ENCODE data around the gene MVP. TPM values are rescaled to one million over a fixed set of nuclear protein-coding genes. Genes with fewer than 3 reads are reported as not detected.
"Not testable (repeated sequence)": the region's sequence is repeated elsewhere in the genome, so short reads cannot be mapped to it uniquely, and the experiment has no call there.

MVP gene
- total and polyA plus RNA-seq, 2 experiments from 2014 or later: 121 to 146 TPM

DNA sequence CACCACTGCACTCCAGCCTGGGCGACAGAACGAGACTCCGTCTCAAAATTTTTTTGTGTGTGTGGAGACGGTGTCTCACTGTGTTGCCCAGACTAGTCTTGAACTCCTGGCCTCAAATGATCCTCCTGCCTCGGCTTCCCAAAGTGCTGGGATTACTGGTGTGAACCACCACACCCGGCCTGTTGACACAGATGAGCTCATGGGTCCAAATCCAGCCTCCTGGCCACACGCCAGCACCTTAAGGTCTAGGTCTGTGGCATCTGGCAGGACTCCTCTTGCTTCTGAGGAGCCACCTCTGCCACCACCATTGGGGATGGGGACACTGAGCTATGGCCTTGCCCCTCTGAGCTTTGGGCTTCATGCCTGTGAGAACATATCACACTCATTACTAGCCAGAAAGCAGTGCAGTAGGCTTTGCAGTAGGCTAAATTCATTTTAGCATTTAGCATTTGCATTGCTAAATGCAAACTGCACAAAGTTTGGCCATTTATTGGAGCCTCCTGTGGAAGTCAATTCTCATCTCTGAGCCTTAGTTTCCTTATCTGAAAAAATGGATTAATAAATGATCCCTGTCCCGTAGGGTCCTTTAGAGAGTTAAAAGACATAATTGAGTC, 48.2 kb downstream of the MVP start:
- H4K20me1 ChIP-seq (ENCODE audit: insufficient read depth, poor library complexity, severe bottlenecking): no peaks in the 10 kb centered on the region
- no peaks in the 10 kb centered on the region for H3K27me3 ChIP-seq
- no peak for DNase-seq (ENCODE audit: low spot score)
- no peak overlapping the region for H3K4me3 ChIP-seq
- H3K9me3 ChIP-seq (ENCODE audit: low read depth): no peaks in the 10 kb centered on the region
- no peaks in the 10 kb centered on the region for H3K9me2 ChIP-seq (replicated peaks; ENCODE audit: insufficient read depth)
- H3K79me2 ChIP-seq: no peaks in the 10 kb centered on the region
- H3K27ac ChIP-seq: no peak overlapping the region
- no peaks in the 10 kb centered on the region for H3K4me1 ChIP-seq (ENCODE audit: insufficient read depth)
- WGBS (ENCODE audit: low lambda C conversion rate, missing lambda C conversion rate): 79% methylated on average over 8 of the region's 8 CpGs
- no peak overlapping the region for H2AFZ ChIP-seq
- no peaks in the 10 kb centered on the region for H3K36me3 ChIP-seq (replicated peaks; ENCODE audit: insufficient read depth, low read depth)
- no peak for TF ChIP-seq EZH2phosphoT487 (IDR thresholded peaks at IDR 0.05; ENCODE audit: low read depth, severe bottlenecking, unreplicated experiment)
- no peak for TF ChIP-seq EZH2 (IDR thresholded peaks at IDR 0.05; ENCODE audit: borderline replicate concordance)
- TF ChIP-seq, protein P1, sequence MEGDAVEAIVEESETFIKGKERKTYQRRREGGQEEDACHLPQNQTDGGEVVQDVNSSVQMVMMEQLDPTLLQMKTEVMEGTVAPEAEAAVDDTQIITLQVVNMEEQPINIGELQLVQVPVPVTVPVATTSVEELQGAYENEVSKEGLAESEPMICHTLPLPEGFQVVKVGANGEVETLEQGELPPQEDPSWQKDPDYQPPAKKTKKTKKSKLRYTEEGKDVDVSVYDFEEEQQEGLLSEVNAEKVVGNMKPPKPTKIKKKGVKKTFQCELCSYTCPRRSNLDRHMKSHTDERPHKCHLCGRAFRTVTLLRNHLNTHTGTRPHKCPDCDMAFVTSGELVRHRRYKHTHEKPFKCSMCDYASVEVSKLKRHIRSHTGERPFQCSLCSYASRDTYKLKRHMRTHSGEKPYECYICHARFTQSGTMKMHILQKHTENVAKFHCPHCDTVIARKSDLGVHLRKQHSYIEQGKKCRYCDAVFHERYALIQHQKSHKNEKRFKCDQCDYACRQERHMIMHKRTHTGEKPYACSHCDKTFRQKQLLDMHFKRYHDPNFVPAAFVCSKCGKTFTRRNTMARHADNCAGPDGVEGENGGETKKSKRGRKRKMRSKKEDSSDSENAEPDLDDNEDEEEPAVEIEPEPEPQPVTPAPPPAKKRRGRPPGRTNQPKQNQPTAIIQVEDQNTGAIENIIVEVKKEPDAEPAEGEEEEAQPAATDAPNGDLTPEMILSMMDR (IDR thresholded peaks at IDR 0.05; ENCODE audit: poor library complexity): no peak
- no peak overlapping the region for H3K4me2 ChIP-seq

DNA sequence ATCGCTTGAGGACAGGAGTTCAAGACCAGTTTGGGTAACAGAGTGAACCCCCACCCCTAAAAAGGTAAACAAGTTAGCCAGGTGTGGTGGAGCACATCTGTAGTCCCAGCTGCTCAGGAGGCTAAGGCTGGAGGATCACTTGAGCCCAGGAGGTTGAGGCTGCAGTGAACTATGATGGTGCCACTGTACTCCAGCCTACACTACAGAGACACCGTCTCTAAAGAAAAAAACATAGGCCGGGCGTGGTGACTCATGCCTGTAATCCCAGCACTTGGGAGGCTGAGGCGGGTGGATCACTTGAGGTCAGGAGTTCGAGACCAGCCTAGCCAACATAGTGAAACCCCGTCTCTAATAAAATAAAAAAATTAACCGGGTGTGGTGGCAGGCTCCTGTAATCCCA, 48.8 kb downstream of the MVP start:
- not testable (repeated sequence) for H3K9me2 ChIP-seq (replicated peaks; ENCODE audit: insufficient read depth); H3K79me2 ChIP-seq; H3K4me1 ChIP-seq (ENCODE audit: insufficient read depth); H2AFZ ChIP-seq; H3K27ac ChIP-seq; H3K27me3 ChIP-seq; H4K20me1 ChIP-seq (ENCODE audit: insufficient read depth, poor library complexity, severe bottlenecking); H3K4me2 ChIP-seq; H3K9me3 ChIP-seq (ENCODE audit: low read depth); DNase-seq (ENCODE audit: low spot score); H3K4me3 ChIP-seq; H3K36me3 ChIP-seq (replicated peaks; ENCODE audit: insufficient read depth, low read depth)
- WGBS (ENCODE audit: low lambda C conversion rate, missing lambda C conversion rate): 91% methylated on average over 8 of the region's 8 CpGs

DNA sequence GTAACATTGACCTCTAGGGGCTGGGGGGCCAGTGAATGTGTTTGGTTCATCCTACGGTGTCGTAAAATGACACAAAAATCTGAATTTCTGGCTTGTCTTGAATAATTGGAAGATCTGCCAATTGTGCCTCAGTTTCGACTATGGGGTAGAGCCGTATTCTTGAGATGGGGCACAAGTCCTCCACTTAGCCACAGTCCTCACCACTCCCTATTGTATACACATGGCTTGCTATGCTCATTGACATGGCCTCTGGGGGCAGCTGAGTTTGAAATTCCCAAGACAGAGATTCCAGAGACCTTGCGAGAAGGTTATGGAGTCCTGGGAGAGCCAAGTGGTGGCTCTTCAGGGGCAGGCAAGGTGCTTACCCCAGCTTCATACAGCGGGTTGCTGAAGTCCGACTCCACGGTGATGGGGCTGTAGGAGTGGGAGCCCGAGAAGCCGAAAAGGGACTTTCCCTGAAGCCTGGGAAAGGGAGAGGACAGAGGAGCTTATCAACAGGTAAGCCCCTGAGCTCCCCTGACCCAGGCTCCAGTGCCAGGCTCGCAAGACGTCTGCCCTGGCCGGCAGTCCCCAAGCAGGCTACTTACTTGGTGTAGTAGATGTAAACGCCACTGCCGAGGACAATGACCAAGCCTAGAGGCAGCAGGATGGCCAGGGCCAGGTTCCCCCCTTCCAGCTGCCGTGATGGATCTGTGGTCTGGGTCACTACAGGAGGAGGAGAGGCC, 51.7 kb downstream of the MVP start:
- H3K27ac ChIP-seq: no peak overlapping the region
- no peak overlapping the region for H3K4me2 ChIP-seq
- H3K9me2 ChIP-seq (replicated peaks; ENCODE audit: insufficient read depth): no peaks in the 10 kb centered on the region
- no peaks in the 10 kb centered on the region for H3K9me3 ChIP-seq (ENCODE audit: low read depth)
- H3K27me3 ChIP-seq: peaks cover 9% of the 10 kb centered on the region
- no peak for DNase-seq (ENCODE audit: low spot score)
- no peak overlapping the region for H3K4me3 ChIP-seq
- no peaks in the 10 kb centered on the region for H3K36me3 ChIP-seq (replicated peaks; ENCODE audit: insufficient read depth, low read depth)
- no peak overlapping the region for H2AFZ ChIP-seq
- H4K20me1 ChIP-seq (ENCODE audit: insufficient read depth, poor library complexity, severe bottlenecking): no peaks in the 10 kb centered on the region
- H3K79me2 ChIP-seq: no peaks in the 10 kb centered on the region
- no peaks in the 10 kb centered on the region for H3K4me1 ChIP-seq (ENCODE audit: insufficient read depth)
- WGBS (ENCODE audit: low lambda C conversion rate, missing lambda C conversion rate): 94% methylated on average over 16 of the region's 16 CpGs
- no peak for TF ChIP-seq EZH2 (IDR thresholded peaks at IDR 0.05; ENCODE audit: borderline replicate concordance)
- TF ChIP-seq, protein P1 (IDR thresholded peaks at IDR 0.05; ENCODE audit: poor library complexity): no peak
- no peak for TF ChIP-seq EZH2phosphoT487 (IDR thresholded peaks at IDR 0.05; ENCODE audit: low read depth, severe bottlenecking, unreplicated experiment)

DNA sequence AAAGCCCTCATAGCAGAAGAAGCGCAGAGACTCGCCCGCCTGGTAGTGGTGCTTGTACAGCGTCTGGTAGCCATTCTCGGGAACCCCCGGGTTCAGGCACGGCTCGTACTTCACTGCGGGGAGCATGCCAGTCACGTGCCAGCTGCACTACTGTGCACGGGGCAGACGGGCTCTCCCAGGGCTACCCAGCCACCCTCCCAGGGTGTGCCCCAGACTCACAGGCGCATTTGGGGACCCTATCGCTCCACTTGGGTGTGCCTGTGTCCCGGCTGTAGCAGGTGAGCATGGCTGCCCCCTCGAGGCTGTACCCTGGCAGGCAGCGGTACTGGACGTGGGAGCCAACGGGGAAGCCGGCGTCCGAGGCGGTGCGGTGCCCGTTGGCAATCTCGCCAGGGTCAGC, 53.1 kb downstream of the MVP start:
- Histone ChIP-seq H3K9me3 (ENCODE audit: low read depth) (no peaks in the 10 kb centered on the region), H3K27ac (no peak overlapping the region), H3K36me3 (replicated peaks; ENCODE audit: insufficient read depth, low read depth) (no peaks in the 10 kb centered on the region), H4K20me1 (ENCODE audit: insufficient read depth, poor library complexity, severe bottlenecking) (no peaks in the 10 kb centered on the region), H3K4me3 (no peak overlapping the region), H3K4me1 (ENCODE audit: insufficient read depth) (no peaks in the 10 kb centered on the region), H2AFZ (no peak overlapping the region), H3K27me3 (peaks cover 21% of the 10 kb centered on the region), H3K4me2 (no peak overlapping the region), H3K9me2 (replicated peaks; ENCODE audit: insufficient read depth) (no peaks in the 10 kb centered on the region), H3K79me2 (no peaks in the 10 kb centered on the region)
- 97% methylated on average over 24 of the region's 26 CpGs for WGBS (ENCODE audit: low lambda C conversion rate, missing lambda C conversion rate)
- DNase-seq (ENCODE audit: low spot score): no peak
- TF ChIP-seq, protein P1 (IDR thresholded peaks at IDR 0.05; ENCODE audit: poor library complexity): no peak
- no peak for TF ChIP-seq EZH2phosphoT487 (IDR thresholded peaks at IDR 0.05; ENCODE audit: low read depth, severe bottlenecking, unreplicated experiment)
- no peak for TF ChIP-seq EZH2 (IDR thresholded peaks at IDR 0.05; ENCODE audit: borderline replicate concordance)
